Upper lobe of right lung (tissue), 1 donor: ENCODE measurements around the gene AXIN2. TPM values are rescaled to one million over a fixed set of nuclear protein-coding genes. Genes with fewer than 3 reads are reported as not detected.
A peak's percentile ranks its signal among the peaks of the same experiment; 100 is the strongest.

ENCODE experiments used
- ATAC-seq: fragments of 200-7000 bp; cut with Tn5 transposase; one replicate; pipeline ENCODE4 v1.9.1; 2020; ENCODE audit warnings: mild to moderate bottlenecking, moderate library complexity
- DNase-seq: peaks from one replicate; pipeline ENCODE4 v3.0.0-alpha.2; 2020
- H3K27ac ChIP-seq: fragments of 200-600 bp; one replicate; pipeline ENCODE4 v1.8.0; 2022
- H3K27me3 ChIP-seq: fragments of 200-600 bp; one replicate; pipeline ENCODE4 v1.8.0; 2022; ENCODE audit warnings: mild to moderate bottlenecking
- H3K36me3 ChIP-seq: fragments of 200-600 bp; one replicate; pipeline ENCODE4 v1.8.0; 2022
- H3K4me1 ChIP-seq: fragments of 200-600 bp; one replicate; pipeline ENCODE4 v1.8.0; 2022
- H3K4me3 ChIP-seq: fragments of 200-600 bp; one replicate; pipeline ENCODE4 v1.8.0; 2022; ENCODE audit warnings: mild to moderate bottlenecking
- H3K9me3 ChIP-seq: fragments of 200-600 bp; one replicate; pipeline ENCODE4 v1.8.0; 2022
- intact Hi-C: fragments of 100-400 bp; cut with DNase I; formaldehyde crosslinking; loops from one replicate; pipeline ENCODE4 v1.11.0; 2022
- total RNA-seq: library from RNA; stranded (reverse); fragmentation: NEBNext Ultra II Directional; extraction: Animal tissue kit (Norgen Biotek cat#: 25700); gene quantifications from one replicate; pipeline ENCODE4 v1.2.1, GENCODE V29; 2021
- TF ChIP-seq, protein P1 (sequence below): fragments of 200-600 bp; IDR thresholded peaks from one replicate; pipeline ENCODE4 v1.8.0; 2022; ENCODE audit warnings: antibody characterized with exemption
- donor health status: DM: no; HTN: yes; CAD: no; lungs with severe emphysema.

Gene AXIN2
- total RNA-seq, 1 donor from 2014 or later: 63.6 TPM

- DNase-seq (no peak), ATAC-seq (no peak)
- peaks cover 82% of the 10 kb centered on the region for H3K36me3 ChIP-seq
- intact Hi-C loops: no loop called here
- no peak overlapping the region for H3K27ac ChIP-seq
- TF ChIP-seq, protein P1, sequence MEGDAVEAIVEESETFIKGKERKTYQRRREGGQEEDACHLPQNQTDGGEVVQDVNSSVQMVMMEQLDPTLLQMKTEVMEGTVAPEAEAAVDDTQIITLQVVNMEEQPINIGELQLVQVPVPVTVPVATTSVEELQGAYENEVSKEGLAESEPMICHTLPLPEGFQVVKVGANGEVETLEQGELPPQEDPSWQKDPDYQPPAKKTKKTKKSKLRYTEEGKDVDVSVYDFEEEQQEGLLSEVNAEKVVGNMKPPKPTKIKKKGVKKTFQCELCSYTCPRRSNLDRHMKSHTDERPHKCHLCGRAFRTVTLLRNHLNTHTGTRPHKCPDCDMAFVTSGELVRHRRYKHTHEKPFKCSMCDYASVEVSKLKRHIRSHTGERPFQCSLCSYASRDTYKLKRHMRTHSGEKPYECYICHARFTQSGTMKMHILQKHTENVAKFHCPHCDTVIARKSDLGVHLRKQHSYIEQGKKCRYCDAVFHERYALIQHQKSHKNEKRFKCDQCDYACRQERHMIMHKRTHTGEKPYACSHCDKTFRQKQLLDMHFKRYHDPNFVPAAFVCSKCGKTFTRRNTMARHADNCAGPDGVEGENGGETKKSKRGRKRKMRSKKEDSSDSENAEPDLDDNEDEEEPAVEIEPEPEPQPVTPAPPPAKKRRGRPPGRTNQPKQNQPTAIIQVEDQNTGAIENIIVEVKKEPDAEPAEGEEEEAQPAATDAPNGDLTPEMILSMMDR: no peak
- H3K9me3 ChIP-seq: no peaks in the 10 kb centered on the region
- H3K4me1 ChIP-seq: peaks cover 34% of the 10 kb centered on the region
- H3K27me3 ChIP-seq: no peaks in the 10 kb centered on the region
- H3K4me3 ChIP-seq: no peak overlapping the region
These were observed 25.5 kb downstream of the AXIN2 start for GRCh38 chr17:65535777-65536572.

DNA sequence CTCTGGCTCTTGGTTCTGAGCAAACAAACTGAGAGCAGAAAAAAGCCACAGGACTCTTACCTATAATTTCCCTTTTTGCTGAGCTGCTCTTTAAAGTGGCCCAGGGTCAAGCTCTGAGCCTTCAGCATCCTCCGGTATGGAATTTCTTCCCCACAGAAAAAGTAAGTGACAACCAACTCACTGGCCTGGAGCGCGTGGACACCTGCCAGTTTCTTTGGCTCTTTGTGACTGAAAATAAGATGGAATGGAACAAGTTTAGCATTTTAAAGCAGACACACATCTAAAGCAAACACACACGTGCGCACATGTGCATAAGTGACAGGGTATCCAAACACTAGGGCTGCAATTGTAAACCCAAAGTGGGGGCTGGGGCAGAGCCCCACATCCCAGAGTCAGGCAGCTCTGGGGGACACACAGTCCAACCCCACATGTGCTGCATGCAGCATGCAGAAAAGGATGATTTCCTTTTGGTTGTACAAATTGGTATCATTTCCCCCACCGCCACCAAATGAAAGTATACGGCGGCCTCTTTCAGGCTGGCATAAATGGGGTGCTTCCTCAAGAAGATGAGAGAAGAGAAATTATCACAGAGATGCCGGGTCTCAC is 27.5 kb downstream of the AXIN2 start:
- Histone ChIP-seq H3K27me3 (no peaks in the 10 kb centered on the region), H3K4me1 (peaks cover 42% of the 10 kb centered on the region), H3K27ac (peak overlapping the region; percentile 73), H3K4me3 (no peak overlapping the region), H3K36me3 (peaks cover 78% of the 10 kb centered on the region), H3K9me3 (no peaks in the 10 kb centered on the region)
- DNase-seq: no peak
- no peak for ATAC-seq
- TF ChIP-seq, protein P1: no peak
- intact Hi-C loops: no loop called here

GRCh38 chr17:65533056-65533745 is 28.2 kb downstream of the AXIN2 start:
- TF ChIP-seq, protein P1: no peak
- H3K4me3 ChIP-seq: no peak overlapping the region
- peaks cover 42% of the 10 kb centered on the region for H3K4me1 ChIP-seq
- no peaks in the 10 kb centered on the region for H3K9me3 ChIP-seq
- intact Hi-C loops: no loop called here
- ATAC-seq (no peak), DNase-seq (no peak)
- H3K27ac ChIP-seq: peak overlapping the region; percentile 73
- no peaks in the 10 kb centered on the region for H3K27me3 ChIP-seq
- H3K36me3 ChIP-seq: peaks cover 83% of the 10 kb centered on the region

GRCh38 chr17:65532101-65532890 is 29.2 kb downstream of the AXIN2 start:
- Histone ChIP-seq H3K4me3 (no peak overlapping the region), H3K27me3 (no peaks in the 10 kb centered on the region), H3K9me3 (no peaks in the 10 kb centered on the region), H3K27ac (peak overlapping the region; percentile 73), H3K36me3 (peaks cover 74% of the 10 kb centered on the region), H3K4me1 (peaks cover 42% of the 10 kb centered on the region)
- intact Hi-C loops: no loop called here
- DNase-seq (no peak), ATAC-seq (peak; percentile 22)
- TF ChIP-seq, protein P1: no peak
